Mammary epithelial cell (primary cell): ENCODE data around the gene IMMP2L.

ENCODE experiments used
- EZH2 ChIP-seq: IDR thresholded peaks from 2 replicates; pipeline ENCODE4 v1.6.1; 2012; ENCODE audit warnings: low read length, inconsistent platforms, borderline replicate concordance
- TF ChIP-seq, protein P1 (sequence below), 2 donors: IDR thresholded peaks in 1 of 2; conservative IDR thresholded peaks in 1 of 2; 2 replicates each; pipeline ENCODE4 v1.5.1; 2011 to 2012; ENCODE audit warnings: inconsistent platforms in 2 of 2, low read length in 2 of 2, mild to moderate bottlenecking in 2 of 2, control low read depth in 1 of 2, low read depth in 1 of 2; ENCODE audit not compliant: insufficient read depth in 1 of 2; ENCODE audit errors: extremely low read depth in 1 of 2

DNA sequence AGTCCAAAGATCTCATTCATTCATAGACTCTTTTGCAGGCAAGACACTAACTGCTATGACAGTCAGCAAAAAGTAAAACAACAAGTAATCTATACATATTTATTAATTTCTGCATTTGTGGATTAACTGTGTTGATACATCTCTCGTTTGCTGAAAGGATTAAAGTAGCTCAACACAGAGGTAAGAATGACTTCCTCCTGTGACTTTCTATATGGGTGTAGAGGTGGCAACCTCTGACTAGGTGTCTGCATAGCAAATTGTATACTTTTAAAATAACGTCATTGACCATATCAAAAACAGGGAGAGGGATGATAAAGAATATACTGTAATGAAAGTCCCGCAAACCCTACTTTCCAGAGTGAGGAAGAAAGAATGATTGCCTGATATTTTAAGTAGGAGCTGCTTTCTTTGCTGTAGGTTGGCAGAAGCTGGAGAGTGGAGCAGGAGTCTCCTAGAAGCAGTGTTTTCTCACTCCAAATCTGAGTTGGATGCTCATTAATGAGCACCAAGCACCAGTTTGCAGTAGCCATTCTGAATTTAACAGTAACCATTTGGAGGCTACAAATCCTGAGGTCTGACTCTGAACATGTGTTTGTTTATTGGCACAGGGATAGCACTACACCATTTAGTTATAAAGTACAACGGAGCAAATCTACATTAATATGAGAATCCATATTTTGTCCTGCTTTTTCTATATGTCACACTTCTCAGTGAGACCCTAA, 480.6 kb downstream of the IMMP2L start:
- TF ChIP-seq EZH2, result no peak
- TF ChIP-seq, protein P1, sequence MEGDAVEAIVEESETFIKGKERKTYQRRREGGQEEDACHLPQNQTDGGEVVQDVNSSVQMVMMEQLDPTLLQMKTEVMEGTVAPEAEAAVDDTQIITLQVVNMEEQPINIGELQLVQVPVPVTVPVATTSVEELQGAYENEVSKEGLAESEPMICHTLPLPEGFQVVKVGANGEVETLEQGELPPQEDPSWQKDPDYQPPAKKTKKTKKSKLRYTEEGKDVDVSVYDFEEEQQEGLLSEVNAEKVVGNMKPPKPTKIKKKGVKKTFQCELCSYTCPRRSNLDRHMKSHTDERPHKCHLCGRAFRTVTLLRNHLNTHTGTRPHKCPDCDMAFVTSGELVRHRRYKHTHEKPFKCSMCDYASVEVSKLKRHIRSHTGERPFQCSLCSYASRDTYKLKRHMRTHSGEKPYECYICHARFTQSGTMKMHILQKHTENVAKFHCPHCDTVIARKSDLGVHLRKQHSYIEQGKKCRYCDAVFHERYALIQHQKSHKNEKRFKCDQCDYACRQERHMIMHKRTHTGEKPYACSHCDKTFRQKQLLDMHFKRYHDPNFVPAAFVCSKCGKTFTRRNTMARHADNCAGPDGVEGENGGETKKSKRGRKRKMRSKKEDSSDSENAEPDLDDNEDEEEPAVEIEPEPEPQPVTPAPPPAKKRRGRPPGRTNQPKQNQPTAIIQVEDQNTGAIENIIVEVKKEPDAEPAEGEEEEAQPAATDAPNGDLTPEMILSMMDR (conservative IDR thresholded peaks at IDR 0.05 in 1 of 2, IDR thresholded peaks at IDR 0.05 in 1 of 2; ENCODE audit: extremely low read depth in 1 of 2, insufficient read depth in 1 of 2, low read depth in 1 of 2, low read length in 2 of 2), result no peak
